ENCODE measurements around the gene ATPAF2. TPM values are rescaled to one million over a fixed set of nuclear protein-coding genes. Genes with fewer than 3 reads are reported as not detected.

The ATPAF2 gene
- total RNA-seq, 1 experiment from 2014 or later = 18.6 TPM

DNA sequence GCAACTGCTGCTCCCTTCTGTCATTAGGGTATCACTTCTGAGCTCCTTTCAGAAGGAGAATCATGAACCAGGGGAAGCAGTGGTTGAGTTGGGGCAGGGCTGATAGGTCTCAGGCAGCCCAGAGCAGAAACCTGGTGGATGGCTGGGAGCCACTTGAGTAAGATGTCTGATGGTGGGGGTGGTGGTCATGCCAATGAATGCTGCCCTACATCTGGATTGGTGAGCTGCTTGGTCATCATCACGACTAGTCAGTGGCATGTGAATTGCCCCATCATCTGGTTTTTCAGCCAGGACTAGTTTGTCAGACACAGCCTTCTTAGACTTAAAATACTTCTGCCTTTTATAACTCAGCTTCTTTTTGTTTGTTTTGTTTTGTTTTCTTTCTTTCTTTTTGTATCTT is 2.8 kb upstream of the ATPAF2 start:
- H3K4me1 Mint-ChIP-seq (ENCODE audit: insufficient read depth, unreplicated experiment) = peaks cover 40% of the 10 kb centered on the region
- TSS peak; percentile 11 for BruUV-seq (replicated peaks)
- no peak overlapping the region for H3K27ac Mint-ChIP-seq (ENCODE audit: low read depth, unreplicated experiment)
- H3K36me3 Mint-ChIP-seq (ENCODE audit: insufficient read depth, unreplicated experiment) = peaks cover 13% of the 10 kb centered on the region
- ChIA-PET POLR2A (interaction anchor here (1.4 kb wide), 1 partner anchor 219 kb away, joined by 3 read pairs; no protein-coding TSS in a partner anchor), CTCF (interaction anchor here (0.6 to 1.6 kb wide), 2 partner anchors 151 to 221 kb away, joined by 3 to 4 read pairs; no protein-coding TSS in a partner anchor)
- peak overlapping the region; percentile 75 for H3K4me3 Mint-ChIP-seq (ENCODE audit: unreplicated experiment)
- TF ChIP-seq, protein P1, sequence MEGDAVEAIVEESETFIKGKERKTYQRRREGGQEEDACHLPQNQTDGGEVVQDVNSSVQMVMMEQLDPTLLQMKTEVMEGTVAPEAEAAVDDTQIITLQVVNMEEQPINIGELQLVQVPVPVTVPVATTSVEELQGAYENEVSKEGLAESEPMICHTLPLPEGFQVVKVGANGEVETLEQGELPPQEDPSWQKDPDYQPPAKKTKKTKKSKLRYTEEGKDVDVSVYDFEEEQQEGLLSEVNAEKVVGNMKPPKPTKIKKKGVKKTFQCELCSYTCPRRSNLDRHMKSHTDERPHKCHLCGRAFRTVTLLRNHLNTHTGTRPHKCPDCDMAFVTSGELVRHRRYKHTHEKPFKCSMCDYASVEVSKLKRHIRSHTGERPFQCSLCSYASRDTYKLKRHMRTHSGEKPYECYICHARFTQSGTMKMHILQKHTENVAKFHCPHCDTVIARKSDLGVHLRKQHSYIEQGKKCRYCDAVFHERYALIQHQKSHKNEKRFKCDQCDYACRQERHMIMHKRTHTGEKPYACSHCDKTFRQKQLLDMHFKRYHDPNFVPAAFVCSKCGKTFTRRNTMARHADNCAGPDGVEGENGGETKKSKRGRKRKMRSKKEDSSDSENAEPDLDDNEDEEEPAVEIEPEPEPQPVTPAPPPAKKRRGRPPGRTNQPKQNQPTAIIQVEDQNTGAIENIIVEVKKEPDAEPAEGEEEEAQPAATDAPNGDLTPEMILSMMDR (IDR thresholded peaks at IDR 0.05; ENCODE audit: unreplicated experiment) = no peak
- peak; percentile 27 for DNase-seq (ENCODE audit: unreplicated experiment)
- H3K9me3 Mint-ChIP-seq (ENCODE audit: unreplicated experiment) = no peaks in the 10 kb centered on the region
- intact Hi-C loops (cut with micrococcal nuclease) = no loop called here
- no peaks in the 10 kb centered on the region for H3K27me3 Mint-ChIP-seq (ENCODE audit: insufficient read depth, unreplicated experiment)

DNA sequence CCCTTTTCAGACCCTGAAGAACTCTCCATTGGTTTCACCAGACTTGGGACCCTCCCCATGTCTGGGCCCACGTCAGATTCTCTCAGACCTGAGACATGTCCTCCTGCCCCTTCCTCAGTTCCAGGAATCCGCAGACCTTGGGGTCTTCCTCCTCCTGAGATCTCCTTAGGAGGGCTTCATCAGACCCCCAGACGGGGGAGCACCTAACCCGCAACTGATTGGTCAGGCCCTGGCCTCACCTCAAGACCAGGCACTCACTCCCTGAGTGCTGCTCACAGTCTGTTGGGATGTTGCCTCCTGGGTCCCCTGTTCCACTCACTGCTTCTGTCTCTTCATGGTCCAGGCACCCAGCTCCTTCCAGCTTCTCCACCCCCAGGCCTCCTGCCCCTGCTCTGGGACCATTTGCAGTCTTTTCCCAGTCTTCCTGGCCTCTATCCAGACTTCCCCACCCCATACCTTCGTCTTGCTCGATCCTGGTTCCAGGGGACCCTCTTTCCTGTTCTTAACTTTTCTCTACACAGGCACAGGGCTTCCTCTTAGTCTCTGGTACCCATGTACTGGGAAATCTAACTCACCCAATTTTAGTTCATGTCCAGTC is 1.4 kb upstream of the ATPAF2 start:
- Mint-ChIP-seq H3K27ac (ENCODE audit: low read depth, unreplicated experiment) (peak overlapping the region; percentile 72), H3K4me1 (ENCODE audit: insufficient read depth, unreplicated experiment) (peaks cover 40% of the 10 kb centered on the region), H3K9me3 (ENCODE audit: unreplicated experiment) (no peaks in the 10 kb centered on the region), H3K4me3 (ENCODE audit: unreplicated experiment) (peak overlapping the region; percentile 75), H3K27me3 (ENCODE audit: insufficient read depth, unreplicated experiment) (no peaks in the 10 kb centered on the region), H3K36me3 (ENCODE audit: insufficient read depth, unreplicated experiment) (peaks cover 8% of the 10 kb centered on the region)
- intact Hi-C loops (cut with micrococcal nuclease) = no loop called here
- no TSS peak for BruUV-seq (replicated peaks)
- TF ChIP-seq, protein P1 (IDR thresholded peaks at IDR 0.05; ENCODE audit: unreplicated experiment) = no peak
- no peak for DNase-seq (ENCODE audit: unreplicated experiment)
- ChIA-PET POLR2A (interaction anchor here (1.0 kb wide), 1 partner anchor 17 kb away, joined by 3 read pairs; no protein-coding TSS in a partner anchor), CTCF (no interaction called here)

DNA sequence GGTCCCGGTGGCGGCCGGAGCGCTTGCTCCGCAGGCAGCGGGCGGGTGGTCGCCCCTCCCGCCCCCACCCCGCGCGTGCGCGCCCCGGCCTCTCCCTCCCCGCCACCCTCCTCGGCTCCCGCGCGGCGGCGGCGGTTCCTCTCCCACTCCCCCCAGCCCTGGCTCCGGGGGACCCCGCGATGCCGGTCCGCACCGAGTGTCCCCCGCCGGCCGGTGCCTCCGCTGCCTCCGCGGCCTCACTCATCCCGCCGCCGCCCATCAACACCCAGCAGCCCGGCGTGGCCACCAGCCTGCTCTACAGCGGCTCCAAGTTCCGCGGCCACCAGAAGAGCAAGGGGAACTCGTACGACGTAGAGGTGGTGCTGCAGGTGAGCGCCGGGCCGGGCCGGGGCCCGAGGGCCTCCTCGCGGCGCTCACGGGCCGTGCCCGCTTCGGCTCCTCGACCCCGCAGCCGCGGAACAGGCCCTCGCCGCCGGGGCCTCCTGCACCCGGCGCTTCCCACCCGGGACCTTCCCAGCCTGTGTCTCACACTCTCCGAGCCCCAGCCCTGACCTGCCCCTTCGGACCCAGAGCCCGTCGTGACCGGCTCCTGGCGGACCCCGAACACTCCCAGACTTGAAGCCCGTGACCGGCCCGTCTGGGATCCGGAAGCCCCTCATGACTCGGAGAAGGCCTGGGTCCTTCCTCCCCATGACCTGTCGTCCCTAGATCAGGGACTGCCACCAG is 730 bp upstream of the ATPAF2 start:
- H3K9me3 Mint-ChIP-seq (ENCODE audit: unreplicated experiment) = no peaks in the 10 kb centered on the region
- DNase-seq (ENCODE audit: unreplicated experiment) = peak; percentile 18
- peak overlapping the region; percentile 75 for H3K4me3 Mint-ChIP-seq (ENCODE audit: unreplicated experiment)
- TF ChIP-seq, protein P1 (IDR thresholded peaks at IDR 0.05; ENCODE audit: unreplicated experiment) = no peak
- H3K4me1 Mint-ChIP-seq (ENCODE audit: insufficient read depth, unreplicated experiment) = peaks cover 40% of the 10 kb centered on the region
- BruUV-seq (replicated peaks) = no TSS peak
- peak overlapping the region; percentile 72 for H3K27ac Mint-ChIP-seq (ENCODE audit: low read depth, unreplicated experiment)
- intact Hi-C loops (cut with micrococcal nuclease) = loop anchor here (1.0 to 10.0 kb wide), 2 partner anchors 67 to 355 kb away; partner anchors contain the start of genes DRC3, RAI1 and TOM1L2
- H3K36me3 Mint-ChIP-seq (ENCODE audit: insufficient read depth, unreplicated experiment) = peaks cover 13% of the 10 kb centered on the region
- CTCF ChIA-PET = interaction anchor here (0.9 kb wide), 1 partner anchor 119 kb away, joined by 3 read pairs; no protein-coding TSS in a partner anchor
- POLR2A ChIA-PET = interaction anchor here (1.0 to 1.2 kb wide), 2 partner anchors 17 to 219 kb away, joined by 3 to 5 read pairs; partner anchors contain the start of gene FLII
- H3K27me3 Mint-ChIP-seq (ENCODE audit: insufficient read depth, unreplicated experiment) = no peaks in the 10 kb centered on the region
